Caco-2 (cell line): ENCODE data around the gene UBTD1. TPM values are rescaled to one million over a fixed set of nuclear protein-coding genes. Genes with fewer than 3 reads are reported as not detected.

Source experiments
- BruUV-seq: library from RNA; stranded (reverse); fragments of 400-500 nt; replicated peaks from 2 replicates; lab custom pipeline; 2021; lab: Mats Ljungman, UMichigan
- CTCF ChIA-PET: fragments of 300-600 bp; sonication (Branson Sonifier 250); formaldehyde crosslinking; loops from one replicate; lab custom pipeline; 2022; ENCODE audit warnings: antibody characterized with exemption; lab: Charles Lee
- POLR2A ChIA-PET: fragments of 300-600 bp; sonication (Branson Sonifier 250); formaldehyde crosslinking; loops from one replicate; lab custom pipeline; 2022; ENCODE audit warnings: antibody characterized with exemption; lab: Charles Lee
- DNase-seq, 2 experiments: peaks; one replicate each; pipeline versions ENCODE4 v3.0.0 to v3.0.0-alpha.2; 2020 to 2022
- H3K27me3 ChIP-seq: replicated peaks from 2 replicates; pipeline ENCODE4 v1.6.0; 2011; ENCODE audit warnings: low read length; ENCODE audit not compliant: control insufficient read depth, insufficient read depth
- H3K36me3 ChIP-seq: 2 replicates; pipeline ENCODE4 v1.5.1; 2011; ENCODE audit warnings: low read length; ENCODE audit not compliant: control insufficient read depth, insufficient read depth
- H3K4me1 ChIP-seq: fragments of 250-450 bp; sonication (Bioruptor Pico); 2 replicates; pipeline ENCODE4 v1.5.1; 2020; ENCODE audit warnings: mild to moderate bottlenecking
- H3K4me3 ChIP-seq: 2 replicates; pipeline ENCODE4 v1.5.1; 2011; ENCODE audit warnings: low read depth, mild to moderate bottlenecking, control low read depth, low read length
- H3K9me3 ChIP-seq: fragments of 250-450 bp; sonication (Bioruptor Pico); 2 replicates; pipeline ENCODE4 v1.5.1; 2020; ENCODE audit warnings: mild to moderate bottlenecking, moderate library complexity
- H3K27ac Mint-ChIP-seq: one replicate; pipeline ENCODE4 v1.8.0; 2022; ENCODE audit warnings: mixed read lengths; ENCODE audit not compliant: unreplicated experiment
- H3K27me3 Mint-ChIP-seq: one replicate; pipeline ENCODE4 v1.8.0; 2022; ENCODE audit warnings: mixed read lengths; ENCODE audit not compliant: insufficient read depth, unreplicated experiment
- H3K36me3 Mint-ChIP-seq: one replicate; pipeline ENCODE4 v1.8.0; 2022; ENCODE audit warnings: mild to moderate bottlenecking, mixed read lengths; ENCODE audit not compliant: insufficient read depth, unreplicated experiment
- H3K4me1 Mint-ChIP-seq: one replicate; pipeline ENCODE4 v1.8.0; 2022; ENCODE audit warnings: low read depth, mixed read lengths; ENCODE audit not compliant: unreplicated experiment
- H3K4me3 Mint-ChIP-seq: one replicate; pipeline ENCODE4 v1.8.0; 2022; ENCODE audit warnings: mild to moderate bottlenecking, moderate library complexity, mixed read lengths; ENCODE audit not compliant: unreplicated experiment
- H3K9me3 Mint-ChIP-seq: one replicate; pipeline ENCODE4 v1.8.0; 2022; ENCODE audit warnings: mixed read lengths; ENCODE audit not compliant: unreplicated experiment
- CTCF ChIP-seq, 2 experiments: fragments of 200-600 bp in 1 of 2; IDR thresholded peaks; 1 replicate in 1 of 2; 2 replicates in 1 of 2; pipeline versions ENCODE4 v1.5.1 to v1.8.0; 2011 to 2022; ENCODE audit warnings: antibody characterized with exemption in 1 of 2, control low read depth in 1 of 2, inconsistent platforms in 1 of 2, low read depth in 1 of 2, low read length in 1 of 2, mild to moderate bottlenecking in 1 of 2, moderate library complexity in 1 of 2; ENCODE audit not compliant: insufficient read depth in 1 of 2, severe bottlenecking in 1 of 2, unreplicated experiment in 1 of 2
- intact Hi-C: fragments of 100-400 bp; cut with micrococcal nuclease; formaldehyde crosslinking; loops from one replicate; pipeline ENCODE4 v1.10.0; 2022; ENCODE audit not compliant: unreplicated experiment
- total RNA-seq: library from RNA; stranded (reverse); gene quantifications from 2 replicates; pipeline ENCODE4 v1.2.3, GENCODE V29; 2022

UBTD1 gene
- total RNA-seq, 1 experiment from 2014 or later, result 11.4 TPM

DNA sequence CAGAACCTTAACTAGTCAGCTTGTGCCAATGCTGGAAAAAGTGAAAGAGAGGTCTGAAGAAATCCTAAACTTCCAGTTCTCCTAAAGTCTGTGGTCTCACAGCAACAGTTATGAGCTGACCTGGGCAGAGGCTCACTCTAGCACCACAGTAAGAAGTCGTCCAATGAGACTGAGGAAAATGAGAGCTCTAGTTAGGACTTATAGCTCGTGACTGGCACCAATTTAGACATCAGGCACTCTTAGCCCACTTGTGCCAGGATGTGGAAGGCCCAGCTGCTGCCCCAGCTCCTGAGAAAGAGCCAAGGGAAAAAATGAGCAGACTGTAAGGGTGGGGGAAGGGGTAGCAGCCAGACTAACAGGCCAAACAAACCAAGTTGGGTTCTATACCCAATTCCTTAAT, 8.1 kb upstream of the UBTD1 start:
- Histone ChIP-seq H3K36me3 (no peaks in the 10 kb centered on the region), H3K4me1 (peaks cover 11% of the 10 kb centered on the region), H3K4me3 (no peak overlapping the region), H3K9me3 (no peaks in the 10 kb centered on the region), H3K27me3 (no peaks in the 10 kb centered on the region)
- Mint-ChIP-seq H3K4me3 (no peak overlapping the region), H3K9me3 (no peaks in the 10 kb centered on the region), H3K27me3 (no peaks in the 10 kb centered on the region), H3K36me3 (peaks cover 9% of the 10 kb centered on the region), H3K4me1 (peaks cover 10% of the 10 kb centered on the region), H3K27ac (no peak overlapping the region)
- POLR2A ChIA-PET, result no interaction called here
- BruUV-seq, result no TSS peak
- intact Hi-C loops, result no loop called here
- DNase-seq, result no peak
- no peak for TF ChIP-seq CTCF (IDR thresholded peaks at IDR 0.05; ENCODE audit: insufficient read depth in 1 of 2, low read depth in 1 of 2, low read length in 1 of 2, severe bottlenecking in 1 of 2, unreplicated experiment in 1 of 2)
- CTCF ChIA-PET, result interaction anchor here (0.6 kb wide), 1 partner anchor 1943 kb away, joined by 3 read pairs; no protein-coding TSS in a partner anchor

DNA sequence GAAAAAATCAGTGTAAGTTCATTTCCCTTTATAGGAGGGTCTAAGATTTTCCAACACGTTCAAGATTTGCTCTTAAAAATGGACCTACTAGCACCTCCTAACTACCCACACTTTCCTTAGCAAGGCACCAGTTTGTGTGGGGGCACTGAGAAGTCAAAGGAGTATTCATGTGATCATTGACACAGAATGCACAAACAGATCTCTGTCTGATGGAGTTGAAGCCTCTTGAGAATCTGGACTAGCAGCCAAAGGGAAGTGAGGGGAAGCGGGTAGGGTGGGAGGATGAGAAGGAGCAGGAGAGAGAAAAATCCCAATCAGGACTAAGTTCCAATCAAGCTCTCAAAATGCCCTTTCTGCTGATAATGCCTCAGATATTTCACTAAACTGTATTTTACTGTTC, 4.6 kb upstream of the UBTD1 start:
- Histone ChIP-seq H3K4me3 (no peak overlapping the region), H3K36me3 (no peaks in the 10 kb centered on the region), H3K4me1 (peaks cover 23% of the 10 kb centered on the region), H3K27me3 (no peaks in the 10 kb centered on the region), H3K9me3 (no peaks in the 10 kb centered on the region)
- Mint-ChIP-seq H3K27ac (no peak overlapping the region), H3K9me3 (no peaks in the 10 kb centered on the region), H3K27me3 (no peaks in the 10 kb centered on the region), H3K4me1 (peaks cover 10% of the 10 kb centered on the region), H3K4me3 (no peak overlapping the region), H3K36me3 (peaks cover 20% of the 10 kb centered on the region)
- no peak for DNase-seq
- ChIA-PET POLR2A (no interaction called here), CTCF (interaction anchor here (1.7 kb wide), 1 partner anchor 60 kb away, joined by 6 read pairs; no protein-coding TSS in a partner anchor)
- intact Hi-C loops, result no loop called here
- TF ChIP-seq CTCF (IDR thresholded peaks at IDR 0.05; ENCODE audit: insufficient read depth in 1 of 2, low read depth in 1 of 2, low read length in 1 of 2, severe bottlenecking in 1 of 2, unreplicated experiment in 1 of 2), result no peak
- BruUV-seq, result no TSS peak

DNA sequence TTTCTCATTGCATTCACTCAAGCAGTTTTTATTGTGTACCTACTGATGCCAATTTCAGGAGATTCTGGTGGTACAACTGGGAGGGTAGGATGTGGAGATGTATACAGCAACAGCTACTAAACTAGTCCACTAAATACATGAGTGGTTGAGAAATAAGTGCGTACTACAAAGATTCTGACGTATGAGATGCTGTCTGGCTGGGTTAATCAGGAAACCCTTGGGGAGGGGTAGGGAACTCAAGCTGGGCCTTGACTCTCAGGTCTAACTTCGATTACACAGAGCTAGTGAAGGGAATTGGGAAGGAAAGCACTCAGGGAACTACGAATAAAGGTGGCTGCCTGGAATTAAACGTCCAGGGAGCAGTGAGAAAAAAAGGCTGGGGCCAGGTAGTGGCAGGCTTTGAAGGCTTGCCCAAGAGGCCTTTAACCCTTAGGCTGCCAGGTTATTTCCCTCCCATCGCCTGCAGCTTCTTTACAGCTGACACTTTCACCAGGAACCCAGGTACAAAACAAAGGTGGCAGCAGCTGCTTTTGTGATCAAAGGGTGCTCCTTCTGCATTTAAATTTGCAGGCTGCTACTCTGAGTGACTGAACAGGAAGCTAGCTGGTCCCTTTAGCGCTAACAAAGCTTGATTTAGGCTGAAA, 3.7 kb upstream of the UBTD1 start:
- H3K4me1 Mint-ChIP-seq, result peaks cover 12% of the 10 kb centered on the region
- intact Hi-C loops, result loop anchor here (5.0 kb wide), 1 partner anchor 163 kb away; the partner anchor contains the start of gene FRAT2
- BruUV-seq, result no TSS peak
- POLR2A ChIA-PET, result interaction anchor here (0.6 kb wide), 1 partner anchor 139 kb away, joined by 3 read pairs; no protein-coding TSS in a partner anchor
- Histone ChIP-seq H3K36me3 (no peaks in the 10 kb centered on the region), H3K4me3 (no peak overlapping the region), H3K4me1 (peaks cover 23% of the 10 kb centered on the region), H3K27me3 (no peaks in the 10 kb centered on the region), H3K9me3 (no peaks in the 10 kb centered on the region)
- H3K4me3 Mint-ChIP-seq, result peak overlapping the region; percentile 11
- CTCF ChIA-PET, result interaction anchor here (1.7 kb wide), 1 partner anchor 59 kb away, joined by 6 read pairs; no protein-coding TSS in a partner anchor
- no peaks in the 10 kb centered on the region for H3K9me3 Mint-ChIP-seq
- DNase-seq, result peak in 1 of 2 experiments; percentile 35
- peaks cover 20% of the 10 kb centered on the region for H3K36me3 Mint-ChIP-seq
- TF ChIP-seq CTCF (IDR thresholded peaks at IDR 0.05; ENCODE audit: insufficient read depth in 1 of 2, low read depth in 1 of 2, low read length in 1 of 2, severe bottlenecking in 1 of 2, unreplicated experiment in 1 of 2), result no peak
- no peaks in the 10 kb centered on the region for H3K27me3 Mint-ChIP-seq
- H3K27ac Mint-ChIP-seq, result no peak overlapping the region
